22Rv1 (cell line): ENCODE results near the gene TATDN2.
A peak's percentile ranks its signal among the peaks of the same experiment; 100 is the strongest.

Experiments used
- H3K27ac ChIP-seq: fragments of 450-650 bp; 2 replicates; pipeline ENCODE4 v1.5.1; 2017
- ZFX ChIP-seq: fragments of 450-650 bp; IDR thresholded peaks from 2 replicates; pipeline ENCODE4 v1.6.1; 2017; ENCODE audit warnings: antibody characterized with exemption, borderline replicate concordance
- TF ChIP-seq, protein P1 (sequence below): fragments of 450-650 bp; IDR thresholded peaks from 2 replicates; pipeline ENCODE4 v1.5.1; 2017; ENCODE audit warnings: mild to moderate bottlenecking

TATDN2 gene

DNA sequence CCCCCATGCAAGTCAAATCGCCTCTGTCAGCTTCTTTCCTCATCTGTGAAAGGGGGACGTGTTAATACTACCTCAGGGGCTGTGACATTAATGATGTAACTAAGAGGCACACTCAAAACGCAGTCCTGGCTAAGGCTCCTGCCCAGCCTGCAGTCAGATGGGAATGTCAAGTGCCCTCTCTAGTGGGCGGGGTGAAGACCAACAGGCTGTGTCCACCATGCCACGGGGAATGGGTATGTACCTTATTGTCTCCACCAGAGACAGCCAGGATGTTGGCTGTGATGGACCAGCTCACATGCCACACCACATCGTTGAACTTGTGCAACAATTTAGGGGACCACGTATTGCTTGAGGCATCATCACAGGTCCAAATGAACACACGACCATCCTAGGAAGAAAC, 55.5 kb downstream of the TATDN2 start:
- no peak overlapping the region for H3K27ac ChIP-seq
- no peak for TF ChIP-seq ZFX
- TF ChIP-seq, protein P1, sequence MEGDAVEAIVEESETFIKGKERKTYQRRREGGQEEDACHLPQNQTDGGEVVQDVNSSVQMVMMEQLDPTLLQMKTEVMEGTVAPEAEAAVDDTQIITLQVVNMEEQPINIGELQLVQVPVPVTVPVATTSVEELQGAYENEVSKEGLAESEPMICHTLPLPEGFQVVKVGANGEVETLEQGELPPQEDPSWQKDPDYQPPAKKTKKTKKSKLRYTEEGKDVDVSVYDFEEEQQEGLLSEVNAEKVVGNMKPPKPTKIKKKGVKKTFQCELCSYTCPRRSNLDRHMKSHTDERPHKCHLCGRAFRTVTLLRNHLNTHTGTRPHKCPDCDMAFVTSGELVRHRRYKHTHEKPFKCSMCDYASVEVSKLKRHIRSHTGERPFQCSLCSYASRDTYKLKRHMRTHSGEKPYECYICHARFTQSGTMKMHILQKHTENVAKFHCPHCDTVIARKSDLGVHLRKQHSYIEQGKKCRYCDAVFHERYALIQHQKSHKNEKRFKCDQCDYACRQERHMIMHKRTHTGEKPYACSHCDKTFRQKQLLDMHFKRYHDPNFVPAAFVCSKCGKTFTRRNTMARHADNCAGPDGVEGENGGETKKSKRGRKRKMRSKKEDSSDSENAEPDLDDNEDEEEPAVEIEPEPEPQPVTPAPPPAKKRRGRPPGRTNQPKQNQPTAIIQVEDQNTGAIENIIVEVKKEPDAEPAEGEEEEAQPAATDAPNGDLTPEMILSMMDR: no peak

DNA sequence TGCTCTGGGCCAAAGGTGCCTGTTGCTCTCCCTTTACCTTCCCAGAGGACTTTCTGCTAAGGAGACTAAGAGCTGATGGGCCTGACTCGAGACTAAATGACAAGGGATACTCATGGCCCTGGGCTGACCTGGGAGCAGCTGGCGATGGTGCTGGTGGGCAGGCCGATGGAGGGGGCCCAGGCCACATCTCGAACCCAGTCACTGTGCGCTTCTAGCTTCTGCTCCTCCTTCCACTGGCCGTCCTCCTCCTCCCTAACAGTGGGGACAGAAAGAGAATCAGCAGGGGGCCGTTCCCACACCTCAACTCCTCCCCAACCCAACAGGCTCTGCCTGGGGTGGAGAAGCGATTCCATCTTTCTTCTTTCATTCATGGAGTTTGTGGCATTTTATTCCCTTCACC, 56.6 kb downstream of the TATDN2 start:
- no peak for TF ChIP-seq ZFX
- TF ChIP-seq, protein P1: no peak
- H3K27ac ChIP-seq: no peak overlapping the region

DNA sequence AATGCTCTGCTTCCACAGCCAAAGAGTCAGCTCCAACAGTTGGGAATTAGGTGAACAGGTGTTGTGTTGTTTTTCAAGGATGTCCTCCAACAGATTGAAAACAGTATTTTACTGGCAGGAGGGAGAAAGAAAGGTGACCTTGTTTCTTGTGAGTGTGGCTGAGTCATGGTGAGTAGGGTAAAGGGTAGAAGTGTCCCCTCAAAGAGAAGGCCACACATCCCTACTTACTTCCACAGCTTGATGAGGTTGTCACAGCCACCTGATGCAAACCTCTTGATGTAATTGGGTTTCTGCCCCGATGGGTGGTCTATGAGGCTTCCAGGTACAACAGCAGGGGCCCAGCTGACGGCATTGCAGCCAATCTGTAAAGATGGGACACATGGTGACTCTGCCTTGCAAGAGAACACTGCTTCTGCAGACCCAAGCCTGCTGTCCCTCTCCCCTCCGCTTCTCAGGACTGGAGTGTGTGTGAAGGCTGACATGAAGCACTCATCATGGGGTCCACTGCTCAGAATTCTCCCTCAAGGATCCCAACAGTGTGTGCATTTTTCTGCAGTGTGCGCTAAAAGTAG, 57.2 kb downstream of the TATDN2 start:
- H3K27ac ChIP-seq: no peak overlapping the region
- TF ChIP-seq ZFX: no peak
- TF ChIP-seq, protein P1: no peak

DNA sequence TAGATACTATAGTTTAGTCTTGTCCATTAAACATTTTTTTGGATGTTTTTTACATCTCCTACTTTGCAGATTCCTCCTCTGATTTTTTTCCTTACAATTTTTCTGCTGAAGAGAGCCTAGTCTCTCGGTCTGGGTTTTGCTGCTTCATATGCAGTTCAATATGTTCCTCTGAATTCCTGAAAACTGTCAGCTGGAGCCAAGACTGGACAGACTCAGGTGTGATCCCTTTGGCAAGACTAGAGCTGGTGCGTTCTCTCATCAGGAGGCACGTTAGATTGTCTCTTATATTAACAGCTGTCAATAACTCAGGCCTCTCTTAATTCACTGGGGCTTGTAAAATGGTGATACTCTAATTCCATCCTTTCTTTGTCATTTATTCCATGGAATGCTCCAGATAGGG, 57.9 kb downstream of the TATDN2 start:
- TF ChIP-seq, protein P1: no peak
- no peak for TF ChIP-seq ZFX
- H3K27ac ChIP-seq: no peak overlapping the region

DNA sequence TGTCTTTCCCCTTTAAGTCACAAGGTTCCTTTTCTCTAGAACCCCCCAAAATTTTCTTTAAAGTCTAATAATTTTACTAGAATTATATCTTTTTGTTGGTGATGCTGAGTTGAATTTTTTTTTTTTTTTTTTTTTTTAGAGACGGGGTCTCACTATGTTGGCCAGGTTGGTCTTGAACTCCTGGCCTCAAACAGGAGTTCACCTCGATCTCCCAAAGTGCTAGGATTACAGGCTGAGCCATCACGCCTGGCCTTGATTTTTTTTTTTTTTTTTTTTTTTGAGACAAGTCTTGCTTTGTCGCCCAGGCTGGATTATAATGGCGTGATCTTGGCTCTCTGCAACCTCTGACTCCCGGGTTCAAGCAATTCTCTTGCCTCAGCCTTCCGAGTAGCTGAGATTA, 60.4 kb downstream of the TATDN2 start:
- TF ChIP-seq, protein P1: no peak
- no peak for TF ChIP-seq ZFX
- H3K27ac ChIP-seq: no peak overlapping the region

DNA sequence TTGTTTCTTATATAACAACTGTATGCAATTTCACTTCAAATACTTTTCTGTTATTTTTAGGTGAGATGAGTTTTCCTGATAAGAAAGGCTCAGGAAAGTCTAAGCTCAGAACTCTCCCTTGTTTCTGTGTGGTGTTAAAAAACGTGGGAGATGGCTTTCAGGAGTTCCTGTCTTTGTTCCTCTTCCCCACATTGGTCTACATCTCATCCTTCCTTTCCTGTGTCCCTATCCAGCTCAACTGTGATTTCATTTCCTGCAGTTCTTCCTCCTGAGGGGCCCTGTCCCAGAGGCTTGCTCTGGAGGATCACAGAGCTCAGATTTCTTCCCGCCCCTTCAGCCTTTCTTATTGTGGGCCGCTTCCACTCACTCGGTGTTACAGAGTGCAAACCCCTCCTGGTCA, 61.5 kb downstream of the TATDN2 start:
- no peak for TF ChIP-seq ZFX
- TF ChIP-seq, protein P1: no peak

DNA sequence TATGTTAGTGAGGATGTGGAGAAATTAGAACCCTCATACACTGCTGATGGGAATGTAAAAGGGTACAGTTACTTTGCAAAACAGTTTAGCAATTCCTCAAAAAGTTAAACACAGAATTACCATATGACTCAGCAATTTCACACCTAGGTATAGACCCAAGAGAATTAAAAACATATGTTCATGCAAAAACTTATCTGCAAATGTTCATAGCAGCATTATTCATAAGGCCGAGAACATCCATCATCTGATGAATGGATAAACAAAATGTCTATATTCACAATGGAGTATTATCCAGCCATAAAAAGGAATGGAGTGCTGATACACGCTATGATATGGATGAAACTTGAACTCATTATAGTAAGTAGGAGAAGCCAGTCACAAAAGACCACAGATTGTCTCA, 62.3 kb downstream of the TATDN2 start:
- H3K27ac ChIP-seq: 0 out of 2 replicates have a peak overlapping the region, but pooled peaks have one; percentile 40
- no peak for TF ChIP-seq ZFX
- TF ChIP-seq, protein P1: no peak

More for the DNA sequence above, 61.5 kb downstream of the TATDN2 start:
- H3K27ac ChIP-seq: no peak overlapping the region
